BE2C (cell line): ENCODE results near the gene RGS2.

Experiments
- DNase-seq: peaks from one replicate; pipeline ENCODE4 v3.0.0-alpha.2; 2020
- H3K27me3 ChIP-seq: fragments of 250-450 bp; sonication (Bioruptor Pico); 2 replicates; pipeline ENCODE4 v1.5.1; 2020; ENCODE audit warnings: mild to moderate bottlenecking
- H3K36me3 ChIP-seq: fragments of 250-450 bp; sonication (Bioruptor Pico); 2 replicates; pipeline ENCODE4 v1.5.1; 2020; ENCODE audit warnings: mild to moderate bottlenecking
- H3K4me1 ChIP-seq: fragments of 250-450 bp; sonication (Bioruptor Pico); 2 replicates; pipeline ENCODE4 v1.5.1; 2020
- H3K4me3 ChIP-seq: 2 replicates; pipeline ENCODE4 v1.5.1; 2011; ENCODE audit warnings: low read depth, low read length
- H3K9me3 ChIP-seq: fragments of 250-450 bp; sonication (Bioruptor Pico); 2 replicates; pipeline ENCODE4 v1.5.1; 2020
- TF ChIP-seq, protein P1 (sequence below): IDR thresholded peaks from 2 replicates; pipeline ENCODE4 v1.5.1; 2012; ENCODE audit warnings: mild to moderate bottlenecking, low read depth, low read length

Gene RGS2

DNA sequence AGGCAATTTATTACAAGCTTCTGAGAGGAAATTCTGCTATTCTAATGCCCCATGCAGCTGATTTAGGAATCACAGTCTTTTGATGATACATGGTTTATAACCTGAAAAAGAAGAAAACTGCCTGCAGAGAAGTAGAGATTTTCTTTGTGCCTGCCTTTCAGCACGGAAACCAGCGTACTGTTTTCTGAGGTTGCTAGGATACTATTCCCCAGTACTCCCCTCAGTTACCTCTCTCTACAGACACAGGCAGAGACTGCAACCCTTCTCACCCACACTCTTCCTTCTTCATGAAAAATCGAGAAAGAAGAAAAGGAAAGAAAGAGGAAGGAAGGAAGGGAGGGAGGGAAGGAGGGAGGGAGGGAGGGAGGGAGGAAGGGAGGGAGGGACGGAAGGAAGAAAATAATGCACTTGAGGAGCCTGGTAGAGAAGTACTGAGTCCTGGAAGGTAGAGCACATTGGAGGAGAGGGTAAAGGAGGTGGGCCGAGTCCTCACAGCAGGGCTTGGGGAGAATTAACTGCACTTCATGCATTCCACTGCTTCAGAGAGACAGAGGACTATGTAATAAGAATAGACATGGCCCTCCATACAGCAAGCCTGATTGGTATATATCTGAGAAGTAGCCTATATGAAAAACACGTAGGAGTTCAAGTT is 21.9 kb downstream of the RGS2 start:
- Histone ChIP-seq H3K9me3 (no peaks in the 10 kb centered on the region), H3K27me3 (no peaks in the 10 kb centered on the region), H3K4me1 (no peaks in the 10 kb centered on the region), H3K4me3 (no peak overlapping the region), H3K36me3 (no peaks in the 10 kb centered on the region)
- TF ChIP-seq, protein P1, sequence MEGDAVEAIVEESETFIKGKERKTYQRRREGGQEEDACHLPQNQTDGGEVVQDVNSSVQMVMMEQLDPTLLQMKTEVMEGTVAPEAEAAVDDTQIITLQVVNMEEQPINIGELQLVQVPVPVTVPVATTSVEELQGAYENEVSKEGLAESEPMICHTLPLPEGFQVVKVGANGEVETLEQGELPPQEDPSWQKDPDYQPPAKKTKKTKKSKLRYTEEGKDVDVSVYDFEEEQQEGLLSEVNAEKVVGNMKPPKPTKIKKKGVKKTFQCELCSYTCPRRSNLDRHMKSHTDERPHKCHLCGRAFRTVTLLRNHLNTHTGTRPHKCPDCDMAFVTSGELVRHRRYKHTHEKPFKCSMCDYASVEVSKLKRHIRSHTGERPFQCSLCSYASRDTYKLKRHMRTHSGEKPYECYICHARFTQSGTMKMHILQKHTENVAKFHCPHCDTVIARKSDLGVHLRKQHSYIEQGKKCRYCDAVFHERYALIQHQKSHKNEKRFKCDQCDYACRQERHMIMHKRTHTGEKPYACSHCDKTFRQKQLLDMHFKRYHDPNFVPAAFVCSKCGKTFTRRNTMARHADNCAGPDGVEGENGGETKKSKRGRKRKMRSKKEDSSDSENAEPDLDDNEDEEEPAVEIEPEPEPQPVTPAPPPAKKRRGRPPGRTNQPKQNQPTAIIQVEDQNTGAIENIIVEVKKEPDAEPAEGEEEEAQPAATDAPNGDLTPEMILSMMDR: no peak
- DNase-seq: no peak

DNA sequence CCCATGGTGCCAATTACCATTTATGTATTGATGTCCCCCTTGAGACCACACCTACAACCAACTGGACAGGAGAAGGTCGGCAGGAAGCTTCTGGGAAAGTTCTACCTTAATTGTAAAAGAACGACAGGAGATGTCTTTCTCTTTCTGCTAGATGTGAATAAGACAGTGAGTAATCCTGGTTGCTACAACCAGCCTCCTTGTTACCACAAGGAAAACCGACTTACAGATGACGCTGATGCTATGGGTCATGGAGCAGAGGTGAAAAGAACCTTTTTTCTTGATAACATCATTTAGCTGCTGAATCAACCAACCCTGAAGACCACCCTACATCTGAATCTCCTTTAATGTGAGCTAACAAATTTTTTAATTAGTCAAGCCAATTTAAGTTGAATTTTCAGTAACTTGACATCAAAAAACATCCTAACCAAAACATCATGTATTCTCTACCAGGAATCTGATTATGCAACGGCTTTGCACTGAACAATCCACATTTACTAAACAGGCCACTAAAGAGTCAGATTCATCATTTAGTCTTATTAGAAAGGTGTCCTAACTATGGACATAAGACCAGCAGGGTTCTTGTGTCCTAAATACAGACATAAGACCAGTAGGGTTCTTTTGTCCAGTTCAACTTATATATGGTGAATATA is 23.0 kb downstream of the RGS2 start:
- DNase-seq: no peak
- Histone ChIP-seq H3K27me3 (no peaks in the 10 kb centered on the region), H3K9me3 (no peaks in the 10 kb centered on the region), H3K4me1 (no peaks in the 10 kb centered on the region), H3K4me3 (no peak overlapping the region), H3K36me3 (no peaks in the 10 kb centered on the region)
- TF ChIP-seq, protein P1: no peak

DNA sequence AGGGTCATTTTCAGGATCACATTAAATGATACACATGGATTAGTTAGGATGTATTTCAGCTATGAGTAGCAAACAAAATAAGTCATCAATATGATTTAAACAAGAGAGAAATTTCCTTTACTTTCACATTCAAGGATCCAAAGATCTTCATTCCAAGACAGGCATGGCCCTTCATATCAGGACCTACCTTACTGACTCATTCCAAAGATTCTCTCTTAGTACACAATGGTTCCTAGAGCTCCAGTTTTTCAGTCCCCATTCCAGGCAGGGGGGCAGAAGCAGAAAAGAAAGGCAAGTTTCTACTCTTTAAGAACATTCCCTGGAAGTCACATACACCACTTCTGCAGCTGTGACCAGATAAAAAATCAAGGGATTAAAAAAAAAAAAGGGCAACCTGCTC is 23.7 kb downstream of the RGS2 start:
- Histone ChIP-seq H3K9me3 (no peaks in the 10 kb centered on the region), H3K27me3 (no peaks in the 10 kb centered on the region), H3K4me3 (no peak overlapping the region), H3K36me3 (no peaks in the 10 kb centered on the region), H3K4me1 (no peaks in the 10 kb centered on the region)
- TF ChIP-seq, protein P1: no peak
- no peak for DNase-seq

DNA sequence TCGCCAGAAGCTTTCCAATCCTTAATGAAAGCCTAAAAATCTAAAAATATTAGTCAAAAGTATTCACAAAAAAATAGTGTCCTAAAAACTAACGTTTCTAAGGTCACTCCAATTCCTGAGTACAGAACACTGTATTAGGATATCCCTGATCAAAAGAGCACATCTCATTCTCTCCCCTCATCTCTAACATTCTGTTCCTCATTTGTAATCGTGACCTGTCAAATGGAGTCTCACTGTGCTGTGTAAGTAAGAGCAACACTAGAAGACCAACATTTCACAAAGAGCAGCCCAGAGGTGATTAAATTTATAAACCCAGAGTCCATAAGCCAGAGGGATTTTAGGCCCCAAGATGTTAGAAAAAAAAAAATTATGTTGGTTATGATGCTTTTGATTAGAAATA is 26.3 kb downstream of the RGS2 start:
- TF ChIP-seq, protein P1: no peak
- no peak for DNase-seq
- H3K4me1 ChIP-seq: no peaks in the 10 kb centered on the region
- H3K27me3 ChIP-seq: no peaks in the 10 kb centered on the region
- no peaks in the 10 kb centered on the region for H3K9me3 ChIP-seq
- H3K4me3 ChIP-seq: no peak overlapping the region
- no peaks in the 10 kb centered on the region for H3K36me3 ChIP-seq

DNA sequence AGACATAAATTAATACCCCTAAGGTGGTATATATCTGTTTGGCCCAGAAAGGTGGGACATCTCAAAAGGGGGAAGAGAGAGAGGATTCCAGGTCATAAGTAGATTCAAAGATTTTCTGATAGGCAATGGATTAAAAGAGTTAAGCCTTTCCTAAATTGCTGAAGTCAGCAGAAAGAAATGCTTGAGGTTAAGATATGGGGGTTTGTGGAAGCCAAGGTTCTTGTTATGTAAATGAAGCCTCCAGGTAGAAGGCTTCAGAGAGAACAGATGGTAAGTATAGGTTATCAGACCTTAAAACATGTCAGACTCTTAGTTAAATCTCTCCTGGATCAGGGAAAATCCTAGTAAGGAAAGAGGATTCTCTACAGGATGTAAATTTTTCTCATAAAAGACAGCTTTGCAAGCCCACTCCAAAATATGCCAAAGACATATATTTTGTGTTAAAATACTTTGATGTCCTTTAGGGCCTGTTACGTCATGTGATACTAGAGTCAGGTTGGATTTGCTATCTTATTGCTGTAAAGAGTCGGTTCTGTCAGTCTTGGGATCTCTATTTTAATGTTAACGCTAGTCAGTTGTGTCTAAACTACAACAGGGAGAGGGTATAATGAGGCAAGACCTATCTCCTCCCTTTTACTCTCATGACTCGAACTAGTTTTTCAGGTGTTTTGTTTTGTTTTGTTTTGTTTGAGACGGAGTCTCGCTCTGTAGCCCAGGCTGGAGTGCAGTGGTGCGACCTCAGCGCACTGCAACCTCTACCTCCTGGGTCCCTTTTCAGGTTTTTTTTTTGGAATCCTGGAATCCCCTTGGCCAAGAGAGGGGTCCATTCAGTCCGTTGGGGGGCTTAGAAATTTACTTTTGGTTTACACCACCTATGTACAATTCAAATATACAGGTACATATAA is 30.6 kb downstream of the RGS2 start:
- no peaks in the 10 kb centered on the region for H3K9me3 ChIP-seq
- no peaks in the 10 kb centered on the region for H3K36me3 ChIP-seq
- H3K4me3 ChIP-seq: no peak overlapping the region
- TF ChIP-seq, protein P1: no peak
- DNase-seq: no peak
- no peaks in the 10 kb centered on the region for H3K27me3 ChIP-seq
- H3K4me1 ChIP-seq: no peaks in the 10 kb centered on the region
